ENCODE data around the gene FNBP1.
"Not testable (repeated sequence)": the region's sequence is repeated elsewhere in the genome, so short reads cannot be mapped to it uniquely, and the experiment has no call there.

Gene FNBP1

GRCh38 chr9:129910628-129911567, 132.1 kb downstream of the FNBP1 start:
- DNase-seq, result no peak

DNA sequence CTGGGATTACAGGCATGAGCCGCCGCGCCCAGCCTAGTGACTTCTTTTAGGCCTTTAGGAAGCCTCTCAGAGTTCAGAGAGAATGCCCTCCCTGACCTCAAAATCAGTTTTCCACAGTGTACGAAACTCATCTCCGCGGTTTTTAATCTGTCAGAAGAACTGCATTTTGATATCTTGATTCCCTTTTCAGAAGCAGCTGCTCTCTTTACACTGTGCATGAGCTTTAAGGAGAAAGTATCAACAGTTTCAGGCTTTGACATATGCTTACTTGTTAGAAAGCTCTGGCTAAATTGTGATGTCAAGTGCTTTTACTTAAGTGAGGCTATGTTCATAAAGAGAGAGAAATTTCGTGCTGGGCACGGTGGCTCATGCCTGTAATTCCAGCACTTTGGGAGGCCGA, 133.1 kb downstream of the FNBP1 start:
- DNase-seq, result no peak

- no peak for DNase-seq
These were observed 134.1 kb downstream of the FNBP1 start for GRCh38 chr9:129908906-129909305.

GRCh38 chr9:129907201-129907600, 135.8 kb downstream of the FNBP1 start:
- no peak for DNase-seq

DNA sequence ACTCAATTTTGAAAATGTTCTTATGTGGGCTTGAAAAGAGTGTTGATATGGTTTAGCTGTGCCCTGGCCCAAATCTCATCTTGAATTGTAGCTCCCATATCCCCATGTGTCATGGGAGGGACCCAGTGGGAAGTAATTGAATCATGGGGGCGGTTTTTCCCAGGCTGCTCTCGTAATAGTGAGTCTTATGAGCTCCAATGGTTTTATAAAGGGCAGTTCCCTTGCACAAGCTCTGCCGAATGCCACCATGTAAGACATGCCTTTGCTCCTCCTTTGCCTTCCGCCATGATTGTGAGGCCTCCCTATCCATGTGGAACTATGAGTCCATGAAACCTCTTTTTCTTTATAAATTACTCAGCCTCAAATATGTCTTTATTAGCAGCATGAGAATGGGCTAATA, 136.7 kb downstream of the FNBP1 start:
- DNase-seq, result no peak

DNA sequence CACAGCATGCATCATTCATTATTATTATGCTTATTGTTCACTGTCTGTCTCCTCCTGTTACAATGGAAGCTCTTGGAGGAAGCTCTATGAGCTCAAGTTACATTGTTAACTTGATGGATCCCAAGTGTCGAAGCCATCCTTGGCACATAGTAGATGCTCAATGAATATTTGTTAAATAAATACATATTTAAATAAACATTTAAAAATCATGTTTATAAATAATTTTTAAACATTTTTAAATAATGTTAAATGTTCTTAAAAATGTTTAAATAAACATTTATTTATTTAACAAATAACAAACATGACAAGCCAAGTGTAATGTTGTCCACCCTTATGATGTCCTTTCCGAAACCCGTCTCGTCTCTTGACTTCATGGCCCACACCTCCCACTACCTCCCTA, 138.3 kb downstream of the FNBP1 start:
- no peak for DNase-seq

DNA sequence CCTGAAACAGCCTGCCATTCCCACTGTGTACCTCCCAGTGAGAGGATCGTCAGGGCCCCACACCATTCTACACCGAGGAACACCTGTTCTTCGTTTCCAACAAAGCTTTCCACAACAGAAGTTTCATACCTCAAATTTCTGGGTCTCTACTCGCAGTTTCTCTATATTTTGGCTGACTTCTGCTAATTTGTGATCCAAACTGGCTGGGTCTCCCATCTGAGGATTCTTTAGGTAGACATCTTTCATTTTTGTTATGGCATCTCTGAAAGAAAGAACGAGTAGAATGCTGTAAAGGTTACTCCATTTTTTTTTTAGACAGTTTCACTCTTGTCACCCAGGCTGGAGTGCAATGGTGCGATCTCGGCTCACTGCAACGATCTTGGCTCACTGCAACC, 140.3 kb downstream of the FNBP1 start:
- no peak for DNase-seq

GRCh38 chr9:129901993-129902739, 140.8 kb downstream of the FNBP1 start:
- DNase-seq, result no peak

- no peak for DNase-seq
These were observed 142.5 kb downstream of the FNBP1 start for GRCh38 chr9:129900263-129901027.

- no peak for DNase-seq
These were observed 143.4 kb downstream of the FNBP1 start for GRCh38 chr9:129899620-129900019.

GRCh38 chr9:129898185-129898584, 144.8 kb downstream of the FNBP1 start:
- DNase-seq, result no peak

DNA sequence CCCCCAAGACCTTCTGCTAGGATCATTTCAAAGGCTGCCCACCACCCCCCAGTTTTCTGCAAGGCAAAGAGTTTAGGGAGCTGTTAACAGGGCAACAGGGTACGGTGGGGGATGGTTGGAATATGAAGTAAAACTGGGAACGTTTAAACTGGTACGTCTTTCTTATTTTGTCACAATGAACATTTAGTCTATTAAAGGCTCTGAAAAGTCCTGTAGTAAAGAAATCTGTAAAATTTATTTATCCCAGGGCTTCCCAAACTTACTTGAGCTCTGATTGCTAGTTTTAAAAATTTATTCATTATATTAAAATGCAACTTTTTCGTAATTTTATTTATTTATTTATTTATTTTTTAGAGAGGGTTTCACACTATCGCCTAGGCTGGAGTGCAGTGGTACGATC, 145.7 kb downstream of the FNBP1 start:
- no peak for DNase-seq

DNA sequence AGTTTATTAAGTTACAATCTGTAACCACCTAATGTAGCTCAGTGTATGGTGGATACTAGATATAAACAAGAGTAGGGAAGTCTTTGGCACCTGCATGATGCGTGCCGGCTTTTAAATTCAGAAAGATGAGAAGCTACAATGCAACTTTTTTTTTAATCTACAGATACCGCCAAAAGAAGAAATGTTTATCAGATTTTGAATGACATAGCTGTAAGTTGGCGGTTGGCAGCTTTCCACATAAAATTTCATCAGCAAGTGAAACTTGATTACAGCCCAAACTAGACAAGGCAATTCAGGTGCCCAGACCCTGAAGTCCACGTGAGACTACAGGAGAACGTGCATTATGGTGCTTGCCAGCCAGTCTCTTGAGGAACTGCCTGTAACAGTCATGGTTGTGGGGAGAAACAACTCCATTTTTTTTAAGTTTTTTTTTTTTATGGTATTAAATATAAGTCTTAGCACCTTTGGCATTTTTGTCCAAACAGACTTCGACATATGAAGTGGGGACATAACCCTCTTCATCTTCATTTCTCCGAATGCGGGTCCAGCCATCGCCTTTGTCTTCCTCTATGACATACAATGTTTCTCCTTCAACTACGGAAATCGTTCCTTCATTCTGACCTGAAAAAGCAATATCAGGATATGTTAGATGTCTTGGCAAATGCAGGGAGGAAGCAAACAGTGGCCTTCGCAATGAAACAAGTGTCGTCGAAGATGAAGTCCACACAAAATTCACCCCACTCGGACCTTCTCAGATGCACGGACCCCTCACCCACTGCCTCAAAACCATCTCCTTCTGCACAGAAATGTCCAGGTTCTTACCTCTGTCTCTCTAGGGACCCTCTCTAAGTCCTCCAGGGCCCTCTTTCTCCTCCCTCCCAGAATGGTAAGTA, 147.4 kb downstream of the FNBP1 start:
- DNase-seq, result no peak

GRCh38 chr9:129894120-129894823, 148.7 kb downstream of the FNBP1 start:
- DNase-seq, result no peak

- no peak for DNase-seq
These were observed 151.4 kb downstream of the FNBP1 start for GRCh38 chr9:129891569-129891968.

GRCh38 chr9:129890718-129891299, 152.2 kb downstream of the FNBP1 start:
- not testable (repeated sequence) for DNase-seq

GRCh38 chr9:129889941-129890717, 152.9 kb downstream of the FNBP1 start:
- no peak for DNase-seq

GRCh38 chr9:129889122-129889940, 153.7 kb downstream of the FNBP1 start:
- DNase-seq, result no peak

All from activated CD4-positive, alpha-beta T cell treated with anti-CD3 and anti-CD28 coated beads for 1 hour (primary cell).